Measurements from ENCODE around the gene ATP1A1.

Gene ATP1A1
- 432 to 717 (median 520) reads per million in 3 experiments for total RNA-seq

DNA sequence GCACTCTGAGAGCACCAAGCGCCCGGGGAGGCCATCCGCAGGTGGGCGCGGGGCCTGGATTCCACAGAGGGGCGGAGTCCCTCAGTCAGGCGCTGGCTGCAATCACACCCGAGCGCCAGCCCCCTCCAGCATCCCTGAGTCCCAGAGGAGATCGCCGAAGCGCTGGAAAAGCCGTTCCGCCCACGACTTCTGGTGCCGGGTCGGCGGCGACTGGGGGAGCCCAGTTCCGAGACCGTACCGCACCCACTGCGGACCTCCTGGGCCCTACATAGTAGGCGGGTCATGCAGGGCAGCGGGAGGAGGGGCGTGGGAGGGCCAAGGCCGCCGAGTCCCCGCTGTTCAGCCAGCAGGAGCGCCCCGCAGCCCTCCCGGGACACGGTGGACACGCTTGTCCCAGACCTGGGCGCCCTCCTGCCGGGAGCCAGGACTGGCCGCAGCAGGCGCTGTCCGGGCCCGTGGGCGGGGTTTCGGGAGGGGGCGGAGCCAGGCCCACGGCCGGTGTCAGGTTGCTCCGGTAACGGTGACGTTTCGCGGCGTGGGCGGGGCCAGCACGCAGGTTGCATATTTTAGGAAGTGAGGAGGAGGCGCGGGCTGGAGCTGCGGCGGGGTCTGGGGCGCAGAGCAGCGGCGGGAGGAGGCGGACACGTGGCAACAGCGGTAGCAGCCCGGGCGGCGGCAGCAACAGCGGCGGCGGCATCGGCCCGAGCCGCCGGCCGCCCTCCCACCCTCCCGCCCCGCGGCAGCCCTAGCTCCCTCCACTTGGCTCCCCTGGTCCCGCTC, at the start of gene ATP1A1:
ATP1A1 (plus strand) TSS at position 594 of the 780 bp plus-strand sequence. CDS start 268 bp downstream, outside the sequence.
- peak; percentile 96 for DNase-seq

DNA sequence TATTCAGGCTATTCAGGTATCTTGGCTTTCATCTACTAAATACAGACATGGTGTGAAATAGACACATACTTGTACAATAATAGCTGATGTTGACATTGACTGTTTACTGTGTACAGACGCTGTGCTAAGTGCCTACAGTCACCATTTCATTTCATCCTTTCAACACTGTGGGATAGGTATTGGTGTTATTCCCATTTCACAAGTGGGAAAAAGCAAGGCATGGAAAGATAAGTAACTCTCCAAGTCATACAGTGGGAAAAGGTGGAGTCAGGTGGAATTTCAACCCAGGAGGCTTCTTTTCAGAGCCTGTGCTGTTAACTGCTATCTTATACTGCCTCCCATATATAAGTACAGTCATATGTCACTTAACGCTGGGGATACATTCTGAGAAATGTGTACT, 49.6 kb upstream of the ATP1A1 start:
- DNase-seq = no peak

DNA sequence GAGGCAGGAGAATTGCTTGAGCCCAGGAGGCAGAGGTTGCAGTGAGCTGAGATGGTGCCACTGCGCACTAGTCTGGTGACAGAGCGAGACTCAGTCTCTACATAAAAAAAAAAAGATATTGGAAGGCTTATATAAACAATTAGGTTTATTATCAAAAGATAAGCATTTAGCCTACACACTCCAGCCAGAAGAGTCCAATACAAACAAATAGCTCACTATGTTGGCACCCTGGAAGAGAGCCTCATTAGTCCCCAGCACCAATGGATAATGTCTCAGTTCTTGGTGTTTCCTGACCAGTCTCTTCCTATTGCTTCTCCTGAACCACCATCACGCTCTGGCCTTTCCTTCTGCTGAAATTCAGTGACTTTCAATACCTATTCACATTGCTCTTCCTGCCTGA, 48.6 kb upstream of the ATP1A1 start:
- DNase-seq = no peak

DNA sequence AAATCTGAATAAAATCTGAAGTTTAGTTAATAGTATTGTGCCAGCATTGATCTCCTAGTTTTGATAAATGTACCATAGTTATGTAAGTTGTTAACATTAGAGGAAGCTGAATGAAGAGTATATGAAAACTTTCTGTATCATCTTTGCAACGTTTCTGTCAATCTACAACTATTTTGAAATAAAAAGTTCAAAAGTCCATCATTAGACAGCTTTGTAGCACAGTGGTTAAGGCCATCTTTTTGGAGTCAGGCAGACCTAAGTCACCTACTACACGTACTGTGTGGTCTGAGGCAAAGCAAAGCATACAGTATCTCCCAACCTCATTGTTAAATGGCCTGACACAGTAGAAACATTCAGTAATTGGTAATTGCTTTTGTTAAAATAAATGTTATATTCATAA, 47.9 kb upstream of the ATP1A1 start:
- no peak for DNase-seq

DNA sequence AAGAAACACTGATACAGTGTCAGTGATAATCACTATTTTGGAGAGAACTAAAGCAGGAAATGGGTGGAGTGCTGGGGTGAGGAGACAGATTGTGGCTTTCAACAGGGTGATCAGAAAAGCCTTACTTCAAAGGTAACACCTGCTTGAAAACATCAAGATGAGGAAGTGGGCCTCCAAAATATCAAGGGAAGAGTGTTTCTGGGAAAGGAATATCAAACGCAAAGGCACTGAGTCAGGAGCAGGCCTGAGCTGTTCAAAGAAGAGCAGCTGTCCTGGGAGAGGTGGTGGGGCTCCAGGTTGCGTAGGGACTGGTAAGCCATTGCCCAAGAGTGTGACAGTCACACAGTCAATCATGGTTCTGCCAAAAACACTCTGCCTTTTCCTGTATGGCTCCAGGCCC, 47.1 kb upstream of the ATP1A1 start:
- DNase-seq = peak; percentile 74

DNA sequence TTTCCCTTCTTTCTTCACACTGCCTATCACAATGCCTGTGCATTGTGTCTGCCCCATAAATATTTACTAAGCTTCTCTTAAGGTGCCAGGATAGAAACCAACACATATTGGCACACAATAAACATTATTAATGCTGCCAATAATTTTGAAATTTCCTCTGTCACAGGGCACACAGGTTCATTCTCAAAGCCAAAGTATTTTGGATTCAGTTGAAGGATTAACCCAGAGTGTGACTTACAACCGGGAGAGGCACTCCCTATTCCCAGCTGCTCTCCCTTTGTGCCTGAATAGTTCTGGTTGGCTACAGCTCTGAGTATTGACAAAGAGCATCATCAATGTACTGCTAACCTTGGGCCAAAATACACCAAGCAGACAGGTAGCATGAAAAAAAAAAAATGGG, 46.6 kb upstream of the ATP1A1 start:
- no peak for DNase-seq

DNA sequence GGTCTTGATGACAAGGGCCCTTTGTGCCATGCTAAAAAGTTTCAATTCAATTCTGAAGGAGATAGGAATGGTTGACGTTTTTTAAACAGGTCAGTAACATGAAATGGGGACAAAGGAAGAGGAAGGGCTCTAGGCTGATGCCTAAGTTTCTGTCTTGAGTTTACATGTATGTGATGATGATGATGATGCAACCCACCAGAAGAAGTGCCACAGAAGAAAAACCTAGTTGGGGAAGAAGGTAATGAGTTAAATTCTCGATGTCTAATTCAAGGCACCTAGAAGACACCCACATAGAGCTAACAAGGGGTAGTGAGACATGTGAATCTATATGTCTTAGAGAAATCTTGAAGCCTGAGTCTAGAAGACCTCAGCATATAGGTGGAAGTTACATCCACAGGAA, 44.4 kb upstream of the ATP1A1 start:
- DNase-seq = no peak

DNA sequence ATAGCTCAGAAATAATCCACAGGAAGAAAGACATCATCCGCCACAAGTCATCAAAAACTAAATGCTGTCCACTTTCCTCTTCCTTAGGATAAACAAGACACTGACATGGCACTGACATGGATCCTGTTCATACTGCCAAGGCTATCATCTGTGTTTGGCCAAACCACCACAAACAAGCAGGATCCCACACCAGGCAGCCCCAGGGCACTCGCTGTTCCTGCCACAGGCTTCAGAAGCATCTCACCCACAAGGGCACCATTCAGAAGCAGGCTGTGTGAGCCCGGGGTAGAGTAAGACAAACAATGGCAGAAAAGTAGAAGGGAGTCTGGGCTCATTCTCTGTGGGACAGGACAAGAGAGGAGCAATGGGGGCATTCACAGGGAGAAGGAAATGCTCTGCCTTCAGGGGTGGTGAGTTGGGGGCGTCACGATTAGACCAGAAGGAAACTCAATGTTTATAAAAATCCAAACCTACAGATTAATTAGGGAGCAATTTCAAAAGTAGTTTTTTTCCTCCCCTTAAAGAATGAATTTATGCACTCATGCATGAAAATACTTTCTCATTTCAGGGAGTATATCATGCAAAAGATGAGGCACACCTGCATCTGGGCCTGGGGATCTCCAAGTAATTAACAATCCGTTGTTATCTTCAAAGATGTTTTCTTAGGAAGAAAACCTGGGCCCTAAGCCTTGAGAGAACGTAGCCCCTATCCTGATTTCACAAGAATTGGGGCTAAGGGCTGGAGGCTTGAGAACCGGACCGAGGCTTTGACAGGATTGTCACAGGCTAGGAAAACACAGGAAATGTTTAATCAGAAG, 43.3 kb upstream of the ATP1A1 start:
- DNase-seq = no peak

DNA sequence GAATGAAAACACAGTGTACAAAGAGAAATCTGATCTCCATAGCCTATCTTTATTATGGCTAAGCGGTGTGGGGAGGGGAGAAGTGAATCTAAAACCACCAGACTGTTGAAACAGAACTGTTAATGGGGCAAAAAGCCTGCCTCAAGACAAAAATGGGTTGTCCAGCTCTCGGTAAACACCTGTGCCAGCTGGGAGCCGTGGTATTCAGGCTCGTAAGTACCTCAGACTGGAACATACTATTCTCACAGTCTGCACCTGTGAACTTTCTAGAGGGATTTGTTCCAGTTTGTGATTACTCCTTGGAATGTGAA, 42.7 kb upstream of the ATP1A1 start:
- DNase-seq = no peak

DNA sequence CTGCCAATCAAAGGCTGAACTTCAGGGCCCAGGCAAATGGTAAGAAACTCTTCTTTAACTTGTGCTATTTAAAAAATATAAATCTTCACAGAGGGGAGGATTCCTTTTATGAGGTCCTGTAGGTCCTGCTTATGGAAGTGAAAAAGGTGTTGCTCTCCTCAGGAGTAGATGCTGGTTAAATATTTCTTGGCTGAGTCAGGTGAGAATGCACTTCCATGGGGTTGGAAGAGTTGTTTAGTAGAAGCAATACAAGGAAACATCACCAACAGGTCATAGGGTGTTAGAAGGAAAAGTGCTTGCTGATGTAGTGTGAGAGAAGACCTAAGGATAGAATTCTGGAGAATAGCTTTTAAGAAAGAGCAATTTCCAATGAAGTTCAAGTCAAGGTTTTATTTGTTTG, 42.2 kb upstream of the ATP1A1 start:
- DNase-seq = no peak

DNA sequence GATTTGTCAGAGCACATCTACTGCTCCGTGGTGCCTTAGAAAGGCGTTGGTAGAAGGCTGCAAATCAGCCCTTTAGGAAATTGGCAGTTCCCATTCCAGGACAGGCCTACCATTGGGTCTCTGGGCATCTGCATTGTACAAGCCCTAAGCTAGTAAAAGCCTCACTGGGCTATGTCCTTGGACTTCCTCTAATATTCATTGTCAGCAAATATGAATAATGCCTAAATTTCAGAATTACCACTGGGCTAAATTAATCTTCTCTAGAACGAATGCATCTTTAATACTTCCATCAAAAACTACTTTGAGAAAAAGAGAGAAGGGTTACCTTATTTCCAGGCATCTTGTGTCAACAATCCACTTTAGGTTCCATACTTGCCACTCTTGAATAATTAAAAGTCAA, 41.5 kb upstream of the ATP1A1 start:
- no peak for DNase-seq

DNA sequence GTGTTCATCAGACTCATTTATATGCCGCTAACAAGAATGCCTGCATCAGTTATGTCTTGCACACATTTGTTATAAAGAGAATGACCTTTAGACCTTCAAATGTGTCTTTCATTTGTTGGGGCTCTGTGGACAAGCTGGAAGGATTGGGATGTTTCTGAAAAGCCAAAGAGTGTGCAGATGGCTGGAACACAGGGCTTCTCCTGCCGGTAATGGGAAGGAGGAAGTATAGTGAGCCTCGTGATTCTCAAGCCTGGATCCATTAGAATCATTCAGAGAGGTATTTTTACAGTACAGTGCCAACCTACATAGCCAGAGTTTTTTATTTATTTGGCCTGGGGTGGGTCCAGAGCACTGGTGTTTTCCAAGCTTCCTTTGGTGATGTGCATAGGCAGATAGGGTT, 40.6 kb upstream of the ATP1A1 start:
- DNase-seq = no peak

DNA sequence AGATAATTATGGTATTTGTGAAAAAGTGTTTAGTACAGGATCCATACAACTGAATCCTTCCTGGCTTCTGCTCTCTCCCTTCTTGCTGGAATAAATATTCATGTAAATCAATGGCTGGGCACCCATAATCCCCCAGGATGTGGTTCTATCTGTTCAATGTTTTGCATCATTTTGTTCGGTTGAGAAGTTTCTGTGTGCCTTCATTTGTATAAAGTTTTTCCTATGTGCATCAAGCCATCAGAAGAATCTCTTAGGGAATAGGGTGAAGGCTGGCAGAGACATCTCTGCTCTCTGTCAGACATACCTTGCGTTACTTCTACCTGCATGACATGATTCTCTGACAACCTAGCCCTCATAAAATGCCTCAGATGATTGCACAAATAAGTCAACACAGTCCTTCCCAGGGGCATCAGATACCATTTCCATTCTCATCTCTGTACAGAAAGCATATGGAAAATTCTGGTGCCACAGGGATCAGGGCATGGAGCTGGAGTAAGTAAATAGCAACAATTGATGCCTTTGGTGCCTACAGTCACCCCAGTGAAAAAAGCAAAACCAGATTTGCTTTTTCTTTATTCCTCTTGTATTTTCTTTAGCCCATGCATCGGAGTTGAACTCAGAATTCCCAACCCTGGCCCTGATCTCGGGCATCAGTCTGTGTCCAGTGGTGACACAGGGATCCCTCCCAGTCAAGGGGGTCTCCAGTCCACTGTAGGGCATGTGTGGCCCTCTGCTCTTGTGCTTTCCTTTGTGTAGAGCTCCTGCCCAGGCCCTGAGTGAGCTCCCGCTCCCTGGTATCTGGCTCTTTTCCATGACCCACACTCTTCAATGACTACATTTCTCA, 39.7 kb upstream of the ATP1A1 start:
- DNase-seq = no peak

DNA sequence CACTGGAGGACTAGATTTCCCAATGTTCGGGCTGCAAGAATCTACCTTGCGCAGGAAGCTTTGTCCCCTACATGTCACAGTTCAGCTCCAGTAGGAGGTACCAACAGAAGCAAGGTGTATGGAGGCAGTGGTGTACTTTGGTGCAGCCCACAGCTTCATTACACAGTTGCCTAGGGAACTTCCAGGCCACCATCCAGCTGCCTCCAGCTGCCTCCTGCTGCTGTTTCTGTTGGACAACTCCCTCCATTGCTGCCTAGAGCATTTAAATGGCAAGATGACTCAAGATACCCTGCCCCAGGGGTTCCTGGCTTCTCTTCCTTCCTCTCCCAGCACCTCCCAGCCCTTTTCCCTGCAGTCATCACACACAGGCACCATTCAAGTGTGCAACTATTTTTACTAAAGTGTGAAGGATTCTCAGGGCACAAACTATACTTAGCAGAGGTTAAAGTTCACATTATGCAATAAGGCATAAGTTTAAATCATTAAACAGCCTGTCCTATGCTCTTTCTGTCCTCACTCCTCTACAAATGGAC, 39.0 kb upstream of the ATP1A1 start:
- no peak for DNase-seq

DNA sequence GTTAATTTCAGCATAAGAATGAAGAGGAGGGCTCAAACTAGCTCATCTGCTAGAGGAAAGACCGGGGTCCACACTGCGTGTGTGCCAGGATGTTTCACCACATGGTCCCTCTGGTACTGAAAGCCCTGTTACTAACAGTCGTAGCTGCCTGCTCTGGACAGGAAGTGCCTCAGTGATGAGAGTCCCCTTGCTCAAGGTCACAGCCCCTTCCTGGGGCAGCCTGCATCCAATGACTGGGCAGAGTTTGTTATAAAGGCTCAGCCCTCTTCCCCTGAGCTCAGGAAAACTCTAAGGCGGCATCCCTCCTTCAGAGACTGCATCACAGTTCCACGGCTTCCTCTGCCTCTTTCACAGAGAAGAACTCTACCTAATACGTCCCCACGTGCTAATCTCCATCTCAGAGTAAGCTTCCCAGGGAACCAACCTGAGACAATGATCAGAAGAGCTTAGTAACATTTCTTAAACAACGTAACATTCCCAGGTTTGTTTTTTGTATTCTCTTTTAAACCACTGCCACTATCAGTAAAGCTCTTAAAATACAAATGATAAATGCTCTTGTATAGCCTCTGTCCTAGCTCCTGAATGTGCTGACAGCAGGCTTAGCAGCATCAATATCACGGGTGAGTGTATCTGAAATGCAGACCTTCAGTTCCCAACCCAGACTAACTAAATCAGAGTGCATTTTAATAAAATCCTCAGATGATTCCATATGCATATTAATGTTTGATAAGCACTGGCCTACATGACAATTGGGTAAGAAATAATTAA, 38.0 kb upstream of the ATP1A1 start:
- DNase-seq = no peak

DNA sequence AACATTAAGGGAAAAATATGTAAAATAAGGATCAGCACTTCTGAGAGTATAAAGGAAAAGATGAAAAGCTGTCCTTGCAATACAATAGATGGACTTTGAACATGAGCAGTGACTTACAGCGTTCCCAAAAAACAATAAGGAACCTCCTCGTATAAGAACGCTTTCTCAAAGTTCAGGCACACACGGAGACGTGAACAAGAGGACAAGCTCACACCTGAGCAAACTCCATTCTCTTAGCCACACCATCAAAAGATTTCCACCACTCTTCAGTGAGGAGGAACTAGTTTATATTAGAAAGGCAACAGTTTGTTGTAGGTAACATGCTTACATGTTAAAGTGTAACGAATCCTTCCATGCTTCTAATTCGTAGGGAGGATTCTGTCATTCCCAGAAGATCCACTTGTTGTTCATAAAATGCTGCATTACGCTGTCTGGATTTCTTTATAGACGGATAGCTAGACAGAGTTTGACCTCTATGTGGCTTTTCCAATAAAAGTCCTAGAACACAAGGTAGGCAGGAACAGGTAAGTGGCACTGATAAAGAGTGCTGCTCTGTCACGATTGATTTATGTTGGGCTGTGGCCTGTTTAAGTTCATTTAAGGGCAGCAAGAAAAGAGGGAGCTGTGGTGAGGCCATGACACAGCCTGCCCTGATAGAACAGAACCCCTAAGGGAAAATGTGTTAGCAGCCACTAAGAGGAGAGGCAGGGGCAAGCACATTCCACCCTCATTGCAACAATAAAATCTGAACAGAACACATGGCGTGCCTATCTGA, 37.0 kb upstream of the ATP1A1 start:
- no peak for DNase-seq

DNA sequence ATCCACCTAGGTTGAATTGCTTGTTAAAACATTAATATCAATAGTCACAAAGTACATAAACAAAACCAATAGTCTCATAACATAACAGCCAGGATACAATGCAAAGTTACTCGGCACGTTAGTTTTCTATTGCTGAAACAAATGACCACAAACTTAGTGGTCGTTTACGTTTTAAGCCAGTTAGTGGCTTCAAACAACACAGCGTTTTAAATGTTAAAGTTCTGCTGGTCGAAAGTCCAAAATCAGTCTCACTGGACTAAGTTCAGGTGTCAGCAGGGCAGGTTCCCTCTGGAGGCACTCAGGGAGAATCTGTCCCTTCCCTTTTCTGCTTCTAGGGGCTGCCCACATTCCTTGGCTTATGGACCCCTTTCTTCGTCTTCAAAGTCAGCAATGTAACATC, 35.6 kb upstream of the ATP1A1 start:
- DNase-seq = no peak

DNA sequence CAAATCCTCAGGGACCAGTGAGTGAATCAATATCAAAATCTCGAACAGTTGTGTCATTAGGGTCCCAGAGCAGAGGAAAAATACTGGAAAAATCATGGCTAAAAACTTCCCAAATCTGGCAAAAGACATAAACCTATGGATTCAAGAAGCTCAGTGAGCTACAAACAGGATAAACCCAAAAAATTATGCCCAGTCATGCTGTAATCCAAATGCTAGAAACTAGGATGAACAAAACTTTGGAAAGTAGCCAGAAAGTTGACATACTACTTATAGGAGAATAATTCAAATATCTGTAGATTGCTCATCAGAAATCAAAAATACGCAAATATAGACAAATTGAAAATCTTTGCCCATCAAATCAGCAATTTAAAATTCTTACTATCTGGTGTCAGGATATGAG, 34.6 kb upstream of the ATP1A1 start:
- no peak for DNase-seq

DNA sequence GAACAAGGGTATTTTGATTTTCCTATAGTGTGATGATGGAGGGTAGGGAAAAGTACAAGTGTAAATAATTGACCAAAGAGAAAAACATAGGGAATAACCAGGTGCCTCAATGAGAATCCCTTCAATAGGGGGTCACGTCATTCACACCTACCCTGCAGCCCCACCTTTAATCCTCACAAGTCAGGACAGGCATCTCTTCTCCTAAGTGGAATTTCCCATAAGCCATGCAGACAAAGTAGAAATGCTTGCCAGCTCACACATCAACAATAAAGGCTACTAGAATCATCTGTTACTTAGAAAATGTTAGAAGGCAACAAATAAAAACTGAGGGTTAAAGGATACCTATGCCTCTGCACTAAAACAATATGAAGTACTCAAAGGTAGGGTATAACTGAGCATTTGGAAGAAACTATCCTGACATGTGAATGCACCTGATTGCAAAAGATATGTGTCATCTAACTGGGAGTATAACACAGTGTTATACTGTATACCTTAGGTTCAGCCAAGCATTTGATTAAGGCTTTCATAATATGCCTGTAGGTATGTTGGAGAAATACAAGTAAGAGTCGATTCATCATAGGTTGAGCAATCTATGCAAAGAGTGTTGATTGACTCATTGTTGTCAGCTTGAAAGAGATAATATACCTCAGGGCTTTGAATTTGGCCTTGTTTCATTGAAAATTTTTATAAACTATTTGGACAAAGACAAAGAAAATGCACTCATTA, 32.4 kb upstream of the ATP1A1 start:
- DNase-seq = no peak

DNA sequence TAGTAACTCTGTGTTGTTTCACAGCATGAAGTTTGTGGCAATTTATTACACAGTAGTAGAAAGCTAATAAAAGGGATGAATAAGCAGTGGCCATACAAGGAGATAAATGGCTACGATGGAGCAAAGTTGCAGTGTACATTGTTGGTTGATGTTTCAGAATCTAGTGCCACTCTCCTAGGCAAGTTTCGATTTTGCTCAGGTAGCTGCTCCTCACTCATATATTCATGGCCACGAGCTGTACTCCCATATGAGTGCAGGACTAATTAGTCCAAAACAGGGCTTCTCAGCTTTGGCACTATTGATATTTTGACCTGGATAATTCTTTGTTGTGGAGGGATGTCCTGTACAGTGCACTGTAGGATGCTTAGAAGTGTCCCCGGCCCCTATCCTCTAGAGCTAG, 30.0 kb upstream of the ATP1A1 start:
- no peak for DNase-seq

DNA sequence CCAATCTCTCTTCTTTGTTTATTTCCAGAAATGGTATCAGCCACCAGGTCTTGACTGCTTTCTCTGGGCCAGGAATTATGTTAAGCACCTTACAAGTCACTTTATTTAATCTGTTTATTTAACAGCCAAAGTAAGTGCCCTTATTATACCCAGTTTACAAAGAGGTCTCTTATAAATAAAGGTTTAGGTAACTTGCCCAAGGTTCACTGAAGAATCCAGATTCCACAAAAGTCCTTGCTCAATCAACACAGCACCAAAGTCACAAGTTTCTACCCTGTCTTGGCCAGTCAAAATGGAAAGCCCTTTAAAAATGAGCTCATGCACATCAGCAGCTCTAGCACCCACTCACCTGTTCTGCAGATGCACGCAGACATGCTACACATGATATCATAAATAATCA, 28.0 kb upstream of the ATP1A1 start:
- no peak for DNase-seq

Data from central memory CD4-positive, alpha-beta T cell (primary cell).